ENCODE data around the gene MORN1.

The MORN1 gene

GRCh38 chr1:2353551-2354438 is 37.6 kb downstream of the MORN1 start:
- in situ Hi-C loops (cut with MboI; ENCODE audit: low sequenced_read_pairs): no loop called here

- in situ Hi-C loops (cut with MboI; ENCODE audit: low sequenced_read_pairs): no loop called here
These were observed 38.3 kb downstream of the MORN1 start for GRCh38 chr1:2352897-2353550.

- in situ Hi-C loops (cut with MboI; ENCODE audit: low sequenced_read_pairs): no loop called here
These were observed 38.9 kb downstream of the MORN1 start for GRCh38 chr1:2352341-2352896.

GRCh38 chr1:2351723-2352122 is 39.6 kb downstream of the MORN1 start:
- in situ Hi-C loops (cut with MboI; ENCODE audit: low sequenced_read_pairs): no loop called here

- in situ Hi-C loops (cut with MboI; ENCODE audit: low sequenced_read_pairs): no loop called here
These were observed 40.3 kb downstream of the MORN1 start for GRCh38 chr1:2350911-2351655.

GRCh38 chr1:2350501-2350900 is 40.9 kb downstream of the MORN1 start:
- in situ Hi-C loops (cut with MboI; ENCODE audit: low sequenced_read_pairs): no loop called here

- in situ Hi-C loops (cut with MboI; ENCODE audit: low sequenced_read_pairs): no loop called here
These were observed 41.5 kb downstream of the MORN1 start for GRCh38 chr1:2349806-2350205.

- in situ Hi-C loops (cut with MboI; ENCODE audit: low sequenced_read_pairs): no loop called here
These were observed 42.7 kb downstream of the MORN1 start for GRCh38 chr1:2348346-2349325.

GRCh38 chr1:2347896-2348295 is 43.5 kb downstream of the MORN1 start:
- in situ Hi-C loops (cut with MboI; ENCODE audit: low sequenced_read_pairs): no loop called here

GRCh38 chr1:2347409-2347785 is 44.0 kb downstream of the MORN1 start:
- in situ Hi-C loops (cut with MboI; ENCODE audit: low sequenced_read_pairs): no loop called here

GRCh38 chr1:2346691-2347408 is 44.5 kb downstream of the MORN1 start:
- in situ Hi-C loops (cut with MboI; ENCODE audit: low sequenced_read_pairs): no loop called here

GRCh38 chr1:2345297-2346075 is 45.9 kb downstream of the MORN1 start:
- in situ Hi-C loops (cut with MboI; ENCODE audit: low sequenced_read_pairs): no loop called here

- in situ Hi-C loops (cut with MboI; ENCODE audit: low sequenced_read_pairs): no loop called here
These were observed 46.5 kb downstream of the MORN1 start for GRCh38 chr1:2344744-2345296.

- in situ Hi-C loops (cut with MboI; ENCODE audit: low sequenced_read_pairs): no loop called here
These were observed 47.2 kb downstream of the MORN1 start for GRCh38 chr1:2344121-2344681.

- in situ Hi-C loops (cut with MboI; ENCODE audit: low sequenced_read_pairs): no loop called here
These were observed 48.1 kb downstream of the MORN1 start for GRCh38 chr1:2343023-2343935.

GRCh38 chr1:2342384-2343022 is 48.9 kb downstream of the MORN1 start:
- in situ Hi-C loops (cut with MboI; ENCODE audit: low sequenced_read_pairs): no loop called here
